CD4-positive, CD25-positive, alpha-beta regulatory T cell (primary cell): ENCODE results near the gene DCST2. TPM values are rescaled to one million over a fixed set of nuclear protein-coding genes. Genes with fewer than 3 reads are reported as not detected.

Experiments
- ATAC-seq, 2 donors: fragments of 150-1000 bp; cut with Tn5 transposase; one replicate each; pipeline ENCODE4 v1.10.0; 2021; ENCODE audit warnings: low read depth in 2 of 2, moderate number of reproducible peaks in 2 of 2, moderate library complexity in 1 of 2
- DNase-seq, 3 donors: peaks; one replicate each; pipeline versions ENCODE4 v3.0.0 to v3.0.0-alpha.2; 2012 to 2022; ENCODE audit warnings: mixed read lengths in 1 of 3
- H3K27ac ChIP-seq: one replicate; pipeline ENCODE4 v1.7.0; 2013; ENCODE audit warnings: mild to moderate bottlenecking, low read length; ENCODE audit not compliant: insufficient read depth, poor library complexity, severe bottlenecking
- H3K27me3 ChIP-seq: one replicate; pipeline ENCODE4 v1.7.0; 2013; ENCODE audit warnings: low read length; ENCODE audit not compliant: control insufficient read depth, insufficient read depth
- H3K36me3 ChIP-seq: one replicate; pipeline ENCODE4 v1.7.0; 2013; ENCODE audit warnings: mild to moderate bottlenecking, low read length, moderate library complexity; ENCODE audit not compliant: control insufficient read depth, insufficient read depth
- H3K4me1 ChIP-seq: 2 replicates; pipeline ENCODE4 v1.7.0; 2013; ENCODE audit warnings: mild to moderate bottlenecking, low read length; ENCODE audit not compliant: insufficient read depth, control insufficient read depth, poor library complexity, severe bottlenecking
- H3K4me3 ChIP-seq: one replicate; pipeline ENCODE4 v1.7.0; 2013; ENCODE audit warnings: low read depth, mild to moderate bottlenecking, low read length, moderate library complexity
- H3K9me3 ChIP-seq, 2 experiments: 1 replicate in 1 of 2; 2 replicates in 1 of 2; pipeline ENCODE4 v1.7.0; 2013; ENCODE audit warnings: low read length in 2 of 2, mild to moderate bottlenecking in 1 of 2, moderate library complexity in 1 of 2; ENCODE audit not compliant: control insufficient read depth in 2 of 2
- H3K27ac Mint-ChIP-seq, 3 donors: one replicate each; pipeline ENCODE4 v1.8.0; 2020 to 2022; ENCODE audit warnings: mild to moderate bottlenecking in 3 of 3, mixed read lengths in 3 of 3, moderate library complexity in 2 of 3
- H3K27me3 Mint-ChIP-seq: one replicate; pipeline ENCODE4 v1.8.0; 2022; ENCODE audit warnings: mild to moderate bottlenecking, mixed read lengths
- H3K36me3 Mint-ChIP-seq: one replicate; pipeline ENCODE4 v1.8.0; 2020; ENCODE audit warnings: mixed read lengths
- H3K4me1 Mint-ChIP-seq, 4 donors: one replicate each; pipeline ENCODE4 v1.8.0; 2020 to 2022; ENCODE audit warnings: mixed read lengths in 4 of 4, mild to moderate bottlenecking in 1 of 4
- H3K4me3 Mint-ChIP-seq, 4 donors: one replicate each; pipeline ENCODE4 v1.8.0; 2020 to 2022; ENCODE audit warnings: mild to moderate bottlenecking in 4 of 4, mixed read lengths in 4 of 4, moderate library complexity in 3 of 4
- H3K9me3 Mint-ChIP-seq, 7 donors: one replicate each; pipeline ENCODE4 v1.8.0; 2020 to 2022; ENCODE audit warnings: mixed read lengths in 7 of 7, mild to moderate bottlenecking in 3 of 7, moderate library complexity in 2 of 7
- polyA plus RNA-seq, 4 donors: library from polyadenylated mRNA; unstranded; fragments of 300-500 nt; fragmentation: Illumina TruSeq; gene quantifications; one replicate each; pipeline ENCODE4 v1.2.3, GENCODE V29; 2021
- total RNA-seq: library from RNA; stranded (reverse); gene quantifications from one replicate; pipeline ENCODE4 v1.2.3, GENCODE V29; 2022

The DCST2 gene
- total and polyA plus RNA-seq, 5 donors from 2014 or later: 1.4 TPM; not detected in 4

GRCh38 chr1:154970631-154971340 lies 62.8 kb downstream of the DCST2 start, which contains the start of gene SHC1:
Gene SHC1, minus strand, starts transcription at chr1:154970747. Its CDS starts 221 bp downstream, at chr1:154970526.
- Histone ChIP-seq H3K4me1 (peaks cover 40% of the 10 kb centered on the region), H3K36me3 (peaks cover 32% of the 10 kb centered on the region), H3K4me3 (peak within 1 kb of the TSS; percentile 35), H3K27me3 (no peaks in the 10 kb centered on the region), H3K9me3 (no peaks in the 10 kb centered on the region), H3K27ac (peak within 1 kb of the TSS; percentile 42)
- Mint-ChIP-seq H3K27me3 (no peaks in the 10 kb centered on the region), H3K4me3 (peak within 1 kb of the TSS; percentile 34 to 68 (median 54)), H3K4me1 (peaks cover 0 to 38% (median 28%) of the 10 kb centered on the region in 4 donors), H3K36me3 (peaks cover 5% of the 10 kb centered on the region), H3K27ac (peak within 1 kb of the TSS; percentile 60 to 86 (median 66)), H3K9me3 (no peaks in the 10 kb centered on the region)
- ATAC-seq (no peak), DNase-seq (peak in 1 of 3 donors; percentile 35)

- no peaks in the 10 kb centered on the region for H3K27me3 ChIP-seq
- Mint-ChIP-seq H3K4me3 (peak overlapping the region in 1 of 4 donors; percentile 49), H3K9me3 (no peaks in the 10 kb centered on the region), H3K4me1 (peaks cover 0 to 38% (median 28%) of the 10 kb centered on the region in 4 donors), H3K27me3 (no peaks in the 10 kb centered on the region), H3K27ac (peak overlapping the region in 1 of 3 donors; percentile 25), H3K36me3 (peaks cover 8% of the 10 kb centered on the region)
- peaks cover 37% of the 10 kb centered on the region for H3K4me1 ChIP-seq
- DNase-seq (no peak), ATAC-seq (no peak)
- peaks cover 39% of the 10 kb centered on the region for H3K36me3 ChIP-seq
- no peaks in the 10 kb centered on the region for H3K9me3 ChIP-seq
- no peak overlapping the region for H3K4me3 ChIP-seq
- peak overlapping the region; percentile 24 for H3K27ac ChIP-seq
These were observed 63.6 kb downstream of the DCST2 start for GRCh38 chr1:154969860-154970452.

- H3K4me1 Mint-ChIP-seq: peaks cover 0 to 38% (median 28%) of the 10 kb centered on the region in 4 donors
These were observed 64.3 kb downstream of the DCST2 start for GRCh38 chr1:154969246-154969645.

GRCh38 chr1:154968731-154969130 lies 64.8 kb downstream of the DCST2 start:
- Mint-ChIP-seq H3K36me3 (peaks cover 12% of the 10 kb centered on the region), H3K4me1 (peaks cover 0 to 41% (median 30%) of the 10 kb centered on the region in 4 donors), H3K27me3 (no peaks in the 10 kb centered on the region), H3K9me3 (no peaks in the 10 kb centered on the region), H3K27ac (peak overlapping the region in 1 of 3 donors; percentile 80), H3K4me3 (peak overlapping the region in 1 of 4 donors; percentile 71)
- Histone ChIP-seq H3K27me3 (no peaks in the 10 kb centered on the region), H3K9me3 (no peaks in the 10 kb centered on the region), H3K4me1 (peaks cover 34% of the 10 kb centered on the region), H3K4me3 (no peak overlapping the region), H3K27ac (no peak overlapping the region), H3K36me3 (peaks cover 47% of the 10 kb centered on the region)
- ATAC-seq (no peak), DNase-seq (no peak)

More at GRCh38 chr1:154969246-154969645, 64.3 kb downstream of the DCST2 start:
- no peaks in the 10 kb centered on the region for H3K9me3 Mint-ChIP-seq
- peaks cover 43% of the 10 kb centered on the region for H3K36me3 ChIP-seq
- H3K4me3 ChIP-seq: no peak overlapping the region
- H3K27ac Mint-ChIP-seq: peak overlapping the region in 2 of 3 donors; percentile 25 to 80
- peaks cover 8% of the 10 kb centered on the region for H3K36me3 Mint-ChIP-seq
- H3K27ac ChIP-seq: peak overlapping the region; percentile 24
- no peaks in the 10 kb centered on the region for H3K9me3 ChIP-seq
- no peak for DNase-seq
- H3K27me3 Mint-ChIP-seq: no peaks in the 10 kb centered on the region
- ATAC-seq: no peak
- no peaks in the 10 kb centered on the region for H3K27me3 ChIP-seq
- peaks cover 37% of the 10 kb centered on the region for H3K4me1 ChIP-seq
- peak overlapping the region in 1 of 4 donors; percentile 71 for H3K4me3 Mint-ChIP-seq

Other genes starting within 250 kb of the DCST2 start
- gene KCNN3, start 163.5 kb downstream of the DCST2 start, total RNA-seq: 0.30 TPM
- not detected for gene KCNN3, start 163.5 kb downstream of the DCST2 start, polyA plus RNA-seq
- gene PMVK, start 97.1 kb downstream of the DCST2 start, total RNA-seq: 19.1 TPM
- 10 to 100 TPM; 49.3 to 76.9 (median 65.5) TPM for gene PMVK, start 97.1 kb downstream of the DCST2 start, polyA plus RNA-seq
- 774 TPM for gene PBXIP1, start 77.7 kb downstream of the DCST2 start, total RNA-seq
- 100 to 1,000 TPM; 349 to 464 (median 399) TPM for gene PBXIP1, start 77.7 kb downstream of the DCST2 start, polyA plus RNA-seq
- gene PYGO2, start 72.0 kb downstream of the DCST2 start, total RNA-seq: 41.9 TPM
- 10 to 100 TPM; 30.2 to 47.3 (median 46.9) TPM for gene PYGO2, start 72.0 kb downstream of the DCST2 start, polyA plus RNA-seq
- gene SHC1, start 63.0 kb downstream of the DCST2 start, total RNA-seq: 71.3 TPM
- 10 to 100 TPM; 27.0 to 40.3 (median 30.3) TPM for gene SHC1, start 63.0 kb downstream of the DCST2 start, polyA plus RNA-seq
- 8.5 TPM for gene CKS1B, start 59.1 kb downstream of the DCST2 start, total RNA-seq
- gene CKS1B, start 59.1 kb downstream of the DCST2 start, polyA plus RNA-seq: 10 to 100 TPM; 51.3 to 60.0 (median 56.4) TPM
- 39.1 TPM for gene FLAD1, start 50.4 kb downstream of the DCST2 start, total RNA-seq
- 10 to 100 TPM; 41.0 to 60.3 (median 44.0) TPM for gene FLAD1, start 50.4 kb downstream of the DCST2 start, polyA plus RNA-seq
- not detected for gene LENEP, start 40.2 kb downstream of the DCST2 start, total RNA-seq
- not detected for gene LENEP, start 40.2 kb downstream of the DCST2 start, polyA plus RNA-seq
- gene ZBTB7B, start 31.0 kb downstream of the DCST2 start, total RNA-seq: 68.0 TPM
- 1 to 10 TPM; 3.7 to 6.5 (median 5.3) TPM for gene ZBTB7B, start 31.0 kb downstream of the DCST2 start, polyA plus RNA-seq
- gene DCST1, start within 50 bp of the DCST2 start, total RNA-seq: 0.32 TPM
- not detected for gene DCST1, start within 50 bp of the DCST2 start, polyA plus RNA-seq
- gene ADAM15, start 17.5 kb upstream of the DCST2 start, total RNA-seq: 31.5 TPM
- gene ADAM15, start 17.5 kb upstream of the DCST2 start, polyA plus RNA-seq: 10 to 100 TPM in 3 of 4 donors, 1 to 10 TPM in 1; 9.8 to 24.7 (median 17.2) TPM
- gene EFNA4, start 30.0 kb upstream of the DCST2 start, total RNA-seq: 6.1 TPM
- 1 to 10 TPM; 2.5 to 5.9 (median 4.2) TPM for gene EFNA4, start 30.0 kb upstream of the DCST2 start, polyA plus RNA-seq
- gene EFNA3, start 45.1 kb upstream of the DCST2 start, total RNA-seq: 0.52 TPM
- 1 to 10 TPM in 1 of 4 donors, under 1 TPM in 3; 0.42 to 1.2 (median 0.69) TPM for gene EFNA3, start 45.1 kb upstream of the DCST2 start, polyA plus RNA-seq
- gene EFNA1, start 94.1 kb upstream of the DCST2 start, total RNA-seq: 0.30 TPM
- gene EFNA1, start 94.1 kb upstream of the DCST2 start, polyA plus RNA-seq: 1 to 10 TPM; 1.4 to 6.8 (median 3.3) TPM
- 24.1 TPM for gene SLC50A1, start 102.1 kb upstream of the DCST2 start, total RNA-seq
- gene SLC50A1, start 102.1 kb upstream of the DCST2 start, polyA plus RNA-seq: 10 to 100 TPM; 45.1 to 59.3 (median 46.0) TPM
- gene DPM3, start 106.8 kb upstream of the DCST2 start, total RNA-seq: 28.1 TPM
- 100 to 1,000 TPM in 3 of 4 donors, 10 to 100 TPM in 1; 98.3 to 116 (median 101) TPM for gene DPM3, start 106.8 kb upstream of the DCST2 start, polyA plus RNA-seq
- gene KRTCAP2, start 139.5 kb upstream of the DCST2 start, total RNA-seq: 122 TPM
- 100 to 1,000 TPM; 468 to 537 (median 507) TPM for gene KRTCAP2, start 139.5 kb upstream of the DCST2 start, polyA plus RNA-seq
- gene TRIM46, start 140.1 kb upstream of the DCST2 start, total RNA-seq: 6.1 TPM
- 1 to 10 TPM in 2 of 4 donors, under 1 TPM in 2; 0.44 to 1.6 (median 0.78) TPM for gene TRIM46, start 140.1 kb upstream of the DCST2 start, polyA plus RNA-seq
- 18.4 TPM for gene THBS3, start 174.1 kb upstream of the DCST2 start, total RNA-seq
- 1 to 10 TPM; 2.7 to 4.1 (median 3.7) TPM for gene THBS3, start 174.1 kb upstream of the DCST2 start, polyA plus RNA-seq
- 18.4 TPM for gene MTX1, start 174.9 kb upstream of the DCST2 start, total RNA-seq
- gene MTX1, start 174.9 kb upstream of the DCST2 start, polyA plus RNA-seq: 10 to 100 TPM; 44.3 to 52.2 (median 49.0) TPM
- 7.8 TPM for gene ENTREP3, start 221.7 kb upstream of the DCST2 start, total RNA-seq
- gene ENTREP3, start 221.7 kb upstream of the DCST2 start, polyA plus RNA-seq: under 1 TPM; 0.57 to 0.97 (median 0.72) TPM
- gene SCAMP3, start 228.6 kb upstream of the DCST2 start, total RNA-seq: 57.3 TPM
- 100 to 1,000 TPM; 110 to 150 (median 141) TPM for gene SCAMP3, start 228.6 kb upstream of the DCST2 start, polyA plus RNA-seq
- gene CLK2, start 239.7 kb upstream of the DCST2 start, total RNA-seq: 76.6 TPM
- gene CLK2, start 239.7 kb upstream of the DCST2 start, polyA plus RNA-seq: 10 to 100 TPM; 11.4 to 17.4 (median 15.5) TPM
- 1.5 TPM for gene HCN3, start 243.7 kb upstream of the DCST2 start, total RNA-seq
- gene HCN3, start 243.7 kb upstream of the DCST2 start, polyA plus RNA-seq: under 1 TPM in 3 of 4 donors, not detected in 1; 0.07 to 0.15 (median 0.11) TPM